Upper lobe of right lung (tissue), 1 donor: ENCODE measurements around the gene CCDC24. TPM values are rescaled to one million over a fixed set of nuclear protein-coding genes. Genes with fewer than 3 reads are reported as not detected.

ENCODE experiments used
- ATAC-seq: fragments of 200-7000 bp; cut with Tn5 transposase; one replicate; pipeline ENCODE4 v1.9.1; 2020; ENCODE audit warnings: mild to moderate bottlenecking, moderate library complexity
- DNase-seq: peaks from one replicate; pipeline ENCODE4 v3.0.0-alpha.2; 2020
- H3K27ac ChIP-seq: fragments of 200-600 bp; one replicate; pipeline ENCODE4 v1.8.0; 2022
- H3K27me3 ChIP-seq: fragments of 200-600 bp; one replicate; pipeline ENCODE4 v1.8.0; 2022; ENCODE audit warnings: mild to moderate bottlenecking
- H3K36me3 ChIP-seq: fragments of 200-600 bp; one replicate; pipeline ENCODE4 v1.8.0; 2022
- H3K4me1 ChIP-seq: fragments of 200-600 bp; one replicate; pipeline ENCODE4 v1.8.0; 2022
- H3K4me3 ChIP-seq: fragments of 200-600 bp; one replicate; pipeline ENCODE4 v1.8.0; 2022; ENCODE audit warnings: mild to moderate bottlenecking
- H3K9me3 ChIP-seq: fragments of 200-600 bp; one replicate; pipeline ENCODE4 v1.8.0; 2022
- CTCF ChIP-seq: fragments of 200-600 bp; IDR thresholded peaks from one replicate; pipeline ENCODE4 v1.8.0; 2022; ENCODE audit warnings: antibody characterized with exemption
- intact Hi-C: fragments of 100-400 bp; cut with DNase I; formaldehyde crosslinking; loops from one replicate; pipeline ENCODE4 v1.11.0; 2022
- total RNA-seq: library from RNA; stranded (reverse); fragmentation: NEBNext Ultra II Directional; extraction: Animal tissue kit (Norgen Biotek cat#: 25700); gene quantifications from one replicate; pipeline ENCODE4 v1.2.1, GENCODE V29; 2021
- donor health status: DM: no; HTN: yes; CAD: no; lungs with severe emphysema.

Gene CCDC24
- total RNA-seq, 1 donor from 2014 or later = 5.3 TPM

- Histone ChIP-seq H3K27me3 (no peaks in the 10 kb centered on the region), H3K27ac (peak overlapping the region; percentile 58), H3K9me3 (no peaks in the 10 kb centered on the region), H3K4me1 (peaks cover 20% of the 10 kb centered on the region), H3K4me3 (no peak overlapping the region), H3K36me3 (no peaks in the 10 kb centered on the region)
- DNase-seq = no peak
- no peak for ATAC-seq
- no peak for TF ChIP-seq CTCF
- intact Hi-C loops = loop anchor here (5.0 kb wide), 1 partner anchor 33 kb away; no protein-coding TSS in a partner anchor
Measured at GRCh38 chr1:44034976-44035716, 43.7 kb downstream of the CCDC24 start.

GRCh38 chr1:44035726-44036408, 44.5 kb downstream of the CCDC24 start:
- no peak overlapping the region for H3K4me3 ChIP-seq
- ATAC-seq = no peak
- H3K27ac ChIP-seq = peak overlapping the region; percentile 58

GRCh38 chr1:44036409-44037139, 45.2 kb downstream of the CCDC24 start:
- Histone ChIP-seq H3K27me3 (no peaks in the 10 kb centered on the region), H3K4me1 (peaks cover 19% of the 10 kb centered on the region), H3K4me3 (no peak overlapping the region), H3K27ac (peak overlapping the region; percentile 58), H3K9me3 (no peaks in the 10 kb centered on the region), H3K36me3 (no peaks in the 10 kb centered on the region)
- TF ChIP-seq CTCF = peak; percentile 83
- ATAC-seq = peak; percentile 89
- intact Hi-C loops = loop anchor here (5.0 kb wide), 1 partner anchor 34 kb away; no protein-coding TSS in a partner anchor
- DNase-seq = no peak

More at GRCh38 chr1:44035726-44036408, 44.5 kb downstream of the CCDC24 start:
- H3K4me1 ChIP-seq = peaks cover 20% of the 10 kb centered on the region
- no peak for TF ChIP-seq CTCF
- intact Hi-C loops = loop anchor here (5.0 kb wide), 1 partner anchor 34 kb away; no protein-coding TSS in a partner anchor
- no peaks in the 10 kb centered on the region for H3K36me3 ChIP-seq
- DNase-seq = no peak
- no peaks in the 10 kb centered on the region for H3K9me3 ChIP-seq
- no peaks in the 10 kb centered on the region for H3K27me3 ChIP-seq

- no peak for TF ChIP-seq CTCF
- intact Hi-C loops = loop anchor here (5.0 kb wide), 1 partner anchor 35 kb away; no protein-coding TSS in a partner anchor
- Histone ChIP-seq H3K4me3 (no peak overlapping the region), H3K27me3 (no peaks in the 10 kb centered on the region), H3K36me3 (no peaks in the 10 kb centered on the region), H3K9me3 (no peaks in the 10 kb centered on the region), H3K4me1 (peaks cover 13% of the 10 kb centered on the region), H3K27ac (no peak overlapping the region)
- ATAC-seq = no peak
- DNase-seq = no peak
Measured at GRCh38 chr1:44037154-44037553, 45.8 kb downstream of the CCDC24 start.

- no peaks in the 10 kb centered on the region for H3K27me3 ChIP-seq
- peaks cover 12% of the 10 kb centered on the region for H3K4me1 ChIP-seq
- ATAC-seq (no peak), DNase-seq (no peak)
- intact Hi-C loops = loop anchor here (5.0 kb wide), 1 partner anchor 37 kb away; no protein-coding TSS in a partner anchor
- H3K9me3 ChIP-seq = no peaks in the 10 kb centered on the region
- no peaks in the 10 kb centered on the region for H3K36me3 ChIP-seq
- TF ChIP-seq CTCF = no peak
- H3K4me3 ChIP-seq = no peak overlapping the region
- no peak overlapping the region for H3K27ac ChIP-seq
Measured at GRCh38 chr1:44038876-44039657, 47.7 kb downstream of the CCDC24 start.
